ENCODE results near the gene DENND6A. TPM values are rescaled to one million over a fixed set of nuclear protein-coding genes. Genes with fewer than 3 reads are reported as not detected.
"Not testable (repeated sequence)": the region's sequence is repeated elsewhere in the genome, so short reads cannot be mapped to it uniquely, and the experiment has no call there.

Gene DENND6A
- total and polyA plus RNA-seq, 8 donors: 3.3 to 12.0 (median 8.3) TPM

- TF ChIP-seq CTCF (IDR thresholded peaks at IDR 0.05): no peak
- Histone ChIP-seq H3K36me3 (no peaks in the 10 kb centered on the region), H3K9me3 (no peaks in the 10 kb centered on the region), H3K4me3 (no peak overlapping the region), H3K27ac (no peak overlapping the region), H3K4me1 (no peaks in the 10 kb centered on the region), H3K27me3 (no peaks in the 10 kb centered on the region)
- intact Hi-C loops (cut with DNase I): no loop called here
- no peak for ATAC-seq
- no peak for DNase-seq
- FAIRE-seq: no peak
Observed at GRCh38 chr3:57637391-57637790, 55.5 kb downstream of the DENND6A start.

- DNase-seq; H3K9me3 ChIP-seq; H3K4me1 ChIP-seq; FAIRE-seq; ATAC-seq; intact Hi-C loops (cut with DNase I); H3K4me3 ChIP-seq; H3K27ac ChIP-seq; H3K36me3 ChIP-seq; H3K27me3 ChIP-seq: not testable (repeated sequence)
- 93 to 95% methylated on average over 3 of the region's 3 CpGs for WGBS, 2 donors
Observed at GRCh38 chr3:57634259-57634658, 58.6 kb downstream of the DENND6A start.

GRCh38 chr3:57627976-57628375 lies 64.9 kb downstream of the DENND6A start:
- DNase-seq: no peak
- 83 to 86% methylated on average over 6 of the region's 6 CpGs for whole genome bisulfite sequencing, 2 donors
- no peak for FAIRE-seq
- Histone ChIP-seq H3K36me3 (peaks cover 0 to 12% (median 3%) of the 10 kb centered on the region in 3 donors), H3K4me3 (no peak overlapping the region), H3K9me3 (no peaks in the 10 kb centered on the region), H3K27me3 (no peaks in the 10 kb centered on the region), H3K4me1 (no peaks in the 10 kb centered on the region), H3K27ac (no peak overlapping the region)
- intact Hi-C loops (cut with DNase I): no loop called here
- no peak for TF ChIP-seq CTCF (IDR thresholded peaks at IDR 0.05)
- ATAC-seq: no peak

- H3K27me3 ChIP-seq: no peaks in the 10 kb centered on the region
- H3K4me3 ChIP-seq: no peak overlapping the region
- FAIRE-seq: no peak
- H3K27ac ChIP-seq: no peak overlapping the region
- intact Hi-C loops (cut with DNase I): no loop called here
- H3K36me3 ChIP-seq: peaks cover 0 to 7% (median 0%) of the 10 kb centered on the region in 3 donors
- no peak for ATAC-seq
- H3K4me1 ChIP-seq: no peaks in the 10 kb centered on the region
- no peaks in the 10 kb centered on the region for H3K9me3 ChIP-seq
- WGBS, 2 donors: 92 to 97% methylated on average over 3 of the region's 3 CpGs
- no peak for TF ChIP-seq CTCF (IDR thresholded peaks at IDR 0.05)
- DNase-seq: no peak
Observed at GRCh38 chr3:57624801-57625200, 68.1 kb downstream of the DENND6A start.

- H3K27me3 ChIP-seq: no peaks in the 10 kb centered on the region
- H3K4me3 ChIP-seq: no peak overlapping the region
- TF ChIP-seq CTCF (IDR thresholded peaks at IDR 0.05): no peak
- peaks cover 0 to 5% (median 0%) of the 10 kb centered on the region in 3 donors for H3K36me3 ChIP-seq
- ATAC-seq (no peak), FAIRE-seq (no peak), DNase-seq (no peak)
- no peaks in the 10 kb centered on the region for H3K4me1 ChIP-seq
- H3K9me3 ChIP-seq: no peaks in the 10 kb centered on the region
- intact Hi-C loops (cut with DNase I): no loop called here
- H3K27ac ChIP-seq: no peak overlapping the region
Observed at GRCh38 chr3:57622362-57622761, 70.5 kb downstream of the DENND6A start.

- no peak for DNase-seq
- no peak for TF ChIP-seq CTCF (IDR thresholded peaks at IDR 0.05)
- Histone ChIP-seq H3K36me3 (no peaks in the 10 kb centered on the region), H3K4me1 (no peaks in the 10 kb centered on the region), H3K9me3 (no peaks in the 10 kb centered on the region), H3K27ac (no peak overlapping the region), H3K4me3 (no peak overlapping the region), H3K27me3 (no peaks in the 10 kb centered on the region)
- WGBS, 2 donors: 95 to 98% methylated on average over 3 of the region's 3 CpGs
- no peak for FAIRE-seq
- intact Hi-C loops (cut with DNase I): no loop called here
- ATAC-seq: no peak
Observed at GRCh38 chr3:57617739-57618138, 75.1 kb downstream of the DENND6A start.
